MM.1S (cell line): Measurements from ENCODE around the gene SLC49A4.

Experiments used
- DNase-seq: peaks from one replicate; pipeline ENCODE4 v3.0.0-alpha.2; 2015
- H2AFZ ChIP-seq: fragments of 300-600 bp; sonication (generic); 2 replicates; pipeline ENCODE4 v1.6.0; 2016; ENCODE audit warnings: antibody characterized with exemption, low read length
- H3F3A ChIP-seq: fragments of 300-600 bp; sonication (generic); 2 replicates; pipeline ENCODE4 v1.6.1; 2016; ENCODE audit warnings: mild to moderate bottlenecking, antibody characterized with exemption, low read length, moderate library complexity, mixed read lengths; ENCODE audit not compliant: insufficient read depth
- H3K27ac ChIP-seq: fragments of 300-600 bp; sonication (generic); 2 replicates; pipeline ENCODE4 v1.5.1; 2016; ENCODE audit warnings: mild to moderate bottlenecking, low read length
- H3K27me3 ChIP-seq: fragments of 300-600 bp; sonication (generic); replicated peaks from 2 replicates; pipeline ENCODE4 v1.6.0; 2016; ENCODE audit warnings: low read length; ENCODE audit not compliant: insufficient read depth
- H3K36me3 ChIP-seq: fragments of 300-600 bp; sonication (generic); replicated peaks from 2 replicates; pipeline ENCODE4 v1.6.1; 2016; ENCODE audit warnings: mild to moderate bottlenecking, low read length, mixed read lengths; ENCODE audit not compliant: insufficient read depth
- H3K4me1 ChIP-seq: fragments of 300-600 bp; sonication (generic); 2 replicates; pipeline ENCODE4 v1.6.1; 2016; ENCODE audit warnings: low read length, mixed read lengths
- H3K4me2 ChIP-seq: fragments of 300-600 bp; sonication (generic); 2 replicates; pipeline ENCODE4 v1.6.0; 2016; ENCODE audit warnings: low read depth, low read length
- H3K4me3 ChIP-seq: fragments of 300-600 bp; sonication (generic); 2 replicates; pipeline ENCODE4 v1.5.1; 2016; ENCODE audit warnings: low read length, mixed read lengths
- H3K79me2 ChIP-seq: fragments of 300-600 bp; sonication (generic); 2 replicates; pipeline ENCODE4 v1.6.1; 2016; ENCODE audit warnings: mixed run types, low read length, mixed read lengths
- H3K9ac ChIP-seq: fragments of 300-600 bp; sonication (generic); 2 replicates; pipeline ENCODE4 v1.6.1; 2016; ENCODE audit warnings: low read length, mixed read lengths
- H3K9me2 ChIP-seq: fragments of 300-600 bp; sonication (generic); replicated peaks from 2 replicates; pipeline ENCODE4 v1.6.1; 2016; ENCODE audit warnings: mild to moderate bottlenecking, low read length, mixed read lengths; ENCODE audit not compliant: insufficient read depth
- H3K9me3 ChIP-seq: fragments of 300-600 bp; sonication (generic); replicated peaks from 2 replicates; pipeline ENCODE4 v1.6.1; 2016; ENCODE audit warnings: mild to moderate bottlenecking, low read length, mixed read lengths; ENCODE audit not compliant: insufficient read depth
- H4K20me1 ChIP-seq: fragments of 300-600 bp; sonication (generic); 2 replicates; pipeline ENCODE4 v1.6.1; 2016; ENCODE audit warnings: mild to moderate bottlenecking, low read length, moderate library complexity, mixed read lengths; ENCODE audit not compliant: insufficient read depth
- EZH2 ChIP-seq: fragments of 300-600 bp; sonication (generic); optimal IDR thresholded peaks from 2 replicates; pipeline ENCODE3; 2017; ENCODE audit warnings: low read depth, mild to moderate bottlenecking, antibody characterized with exemption, low read length, mixed read lengths
- EZH2phosphoT487 ChIP-seq: fragments of 300-600 bp; sonication (generic); IDR thresholded peaks from 2 replicates; pipeline ENCODE4 v1.6.1; 2018; ENCODE audit warnings: antibody characterized with exemption, low read length
- TF ChIP-seq, protein P1 (sequence below): fragments of 300-600 bp; sonication (generic); IDR thresholded peaks from 2 replicates; pipeline ENCODE4 v1.5.1; 2016; ENCODE audit warnings: antibody characterized with exemption, low read length, mixed read lengths

The SLC49A4 gene

GRCh38 chr3:122913539-122914100 is 118.8 kb downstream of the SLC49A4 start:
- no peak for DNase-seq
- no peaks in the 10 kb centered on the region for H3K27me3 ChIP-seq
- H3K9me3 ChIP-seq = no peaks in the 10 kb centered on the region
- no peak overlapping the region for H3K9ac ChIP-seq
- H3K4me1 ChIP-seq = peaks cover 25% of the 10 kb centered on the region
- H4K20me1 ChIP-seq = no peaks in the 10 kb centered on the region
- H2AFZ ChIP-seq = no peak overlapping the region
- TF ChIP-seq, protein P1, sequence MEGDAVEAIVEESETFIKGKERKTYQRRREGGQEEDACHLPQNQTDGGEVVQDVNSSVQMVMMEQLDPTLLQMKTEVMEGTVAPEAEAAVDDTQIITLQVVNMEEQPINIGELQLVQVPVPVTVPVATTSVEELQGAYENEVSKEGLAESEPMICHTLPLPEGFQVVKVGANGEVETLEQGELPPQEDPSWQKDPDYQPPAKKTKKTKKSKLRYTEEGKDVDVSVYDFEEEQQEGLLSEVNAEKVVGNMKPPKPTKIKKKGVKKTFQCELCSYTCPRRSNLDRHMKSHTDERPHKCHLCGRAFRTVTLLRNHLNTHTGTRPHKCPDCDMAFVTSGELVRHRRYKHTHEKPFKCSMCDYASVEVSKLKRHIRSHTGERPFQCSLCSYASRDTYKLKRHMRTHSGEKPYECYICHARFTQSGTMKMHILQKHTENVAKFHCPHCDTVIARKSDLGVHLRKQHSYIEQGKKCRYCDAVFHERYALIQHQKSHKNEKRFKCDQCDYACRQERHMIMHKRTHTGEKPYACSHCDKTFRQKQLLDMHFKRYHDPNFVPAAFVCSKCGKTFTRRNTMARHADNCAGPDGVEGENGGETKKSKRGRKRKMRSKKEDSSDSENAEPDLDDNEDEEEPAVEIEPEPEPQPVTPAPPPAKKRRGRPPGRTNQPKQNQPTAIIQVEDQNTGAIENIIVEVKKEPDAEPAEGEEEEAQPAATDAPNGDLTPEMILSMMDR = no peak
- no peak for TF ChIP-seq EZH2phosphoT487
- TF ChIP-seq EZH2 = no peak
- H3K4me3 ChIP-seq = no peak overlapping the region
- H3F3A ChIP-seq = no peaks in the 10 kb centered on the region
- no peaks in the 10 kb centered on the region for H3K36me3 ChIP-seq
- H3K4me2 ChIP-seq = no peak overlapping the region
- H3K9me2 ChIP-seq = no peaks in the 10 kb centered on the region
- H3K27ac ChIP-seq = no peak overlapping the region
- H3K79me2 ChIP-seq = no peaks in the 10 kb centered on the region

DNA sequence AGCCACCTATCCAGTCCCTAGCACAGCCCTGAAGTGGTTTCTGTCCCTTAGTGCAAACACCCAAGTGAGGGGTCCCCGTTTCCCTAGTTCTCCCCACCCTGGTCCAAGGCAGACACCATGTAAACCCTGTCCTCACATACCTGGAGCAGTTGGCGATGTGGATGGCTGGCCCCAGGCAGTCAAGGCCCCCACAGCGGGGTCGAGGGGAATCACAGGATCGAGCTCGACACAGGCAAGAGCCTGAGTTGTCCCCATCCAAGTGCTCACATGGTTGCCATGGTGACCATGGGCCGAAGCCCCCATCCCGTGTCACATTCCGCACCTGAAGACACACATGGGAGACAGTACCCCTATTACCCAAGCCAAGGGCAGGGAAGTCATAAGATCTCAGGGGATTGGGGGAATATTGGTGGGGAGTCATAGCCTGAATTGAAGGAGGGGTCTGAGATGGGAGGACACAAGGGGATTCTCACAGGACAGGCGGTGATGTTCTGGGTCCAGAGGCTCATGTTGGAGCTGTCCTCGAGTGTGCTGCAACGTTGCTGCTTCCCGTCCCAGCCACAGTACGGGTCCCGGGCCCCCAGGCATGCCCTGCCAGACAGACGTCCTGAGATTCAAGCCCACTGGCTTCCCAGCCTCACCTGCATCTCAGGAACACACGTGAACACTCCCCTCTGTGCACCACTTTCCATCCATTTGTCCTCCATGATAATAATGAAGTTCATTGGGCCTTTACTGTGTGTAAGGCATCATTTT is 120.6 kb downstream of the SLC49A4 start:
- Histone ChIP-seq H3K4me2 (peak overlapping the region; percentile 47), H3K4me1 (peaks cover 25% of the 10 kb centered on the region), H3K9ac (no peak overlapping the region), H3K36me3 (no peaks in the 10 kb centered on the region), H3K9me3 (no peaks in the 10 kb centered on the region), H4K20me1 (no peaks in the 10 kb centered on the region), H3K9me2 (no peaks in the 10 kb centered on the region), H3K27me3 (no peaks in the 10 kb centered on the region), H3K4me3 (no peak overlapping the region), H3K27ac (peak overlapping the region; percentile 30; the same call in 1 of the 2 replicates), H2AFZ (0 out of 2 replicates have a peak overlapping the region, but pooled peaks have one; percentile 40), H3K79me2 (no peaks in the 10 kb centered on the region), H3F3A (no peaks in the 10 kb centered on the region)
- no peak for DNase-seq
- TF ChIP-seq, protein P1 = no peak
- TF ChIP-seq EZH2 (no peak), EZH2phosphoT487 (no peak)

DNA sequence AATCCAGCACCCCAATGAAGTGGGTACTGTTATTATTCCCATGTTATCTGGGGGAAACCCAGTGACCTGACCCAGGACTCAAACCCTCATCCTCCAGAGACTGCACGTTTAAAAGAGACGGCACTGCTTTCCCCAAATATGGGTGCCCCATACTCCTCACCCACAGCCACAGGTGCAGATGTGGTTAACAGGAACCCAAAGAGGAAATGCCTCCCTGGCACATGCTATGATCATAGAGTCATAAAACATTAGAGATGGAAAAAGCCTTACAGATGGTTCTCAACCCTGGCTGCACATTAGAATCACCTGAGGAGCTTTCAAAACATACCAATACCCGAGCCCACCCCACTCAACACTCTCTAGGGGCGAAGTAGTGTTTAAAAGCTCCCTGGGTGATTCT is 121.2 kb downstream of the SLC49A4 start:
- TF ChIP-seq EZH2phosphoT487 (no peak), EZH2 (no peak)
- TF ChIP-seq, protein P1 = no peak
- H3K4me1 ChIP-seq = peaks cover 25% of the 10 kb centered on the region
- no peaks in the 10 kb centered on the region for H3K79me2 ChIP-seq
- no peaks in the 10 kb centered on the region for H4K20me1 ChIP-seq
- peak overlapping the region; percentile 30; the same call in 1 of the 2 replicates for H3K27ac ChIP-seq
- no peak overlapping the region for H3K4me3 ChIP-seq
- H3K4me2 ChIP-seq = peak overlapping the region; percentile 47
- H3K9ac ChIP-seq = no peak overlapping the region
- H3K9me3 ChIP-seq = no peaks in the 10 kb centered on the region
- H3K36me3 ChIP-seq = no peaks in the 10 kb centered on the region
- peak; percentile 80 for DNase-seq
- no peaks in the 10 kb centered on the region for H3F3A ChIP-seq
- 0 out of 2 replicates have a peak overlapping the region, but pooled peaks have one; percentile 40 for H2AFZ ChIP-seq
- no peaks in the 10 kb centered on the region for H3K9me2 ChIP-seq
- no peaks in the 10 kb centered on the region for H3K27me3 ChIP-seq
